Panc1 (cell line): Measurements from ENCODE around the gene SUSD2. TPM values are rescaled to one million over a fixed set of nuclear protein-coding genes. Genes with fewer than 3 reads are reported as not detected.

ENCODE experiments used
- ATAC-seq: fragments of 200-7000 bp; cut with Tn5 transposase; 2 replicates; pipeline ENCODE4 v1.9.1; 2020; ENCODE audit warnings: mild to moderate bottlenecking, moderate library complexity
- BruUV-seq: library from RNA; stranded (reverse); fragments of 400-500 nt; replicated peaks from 2 replicates; lab custom pipeline; 2021; lab: Mats Ljungman, UMichigan
- CTCF ChIA-PET: fragments of 300-600 bp; sonication (Branson Sonifier 250); formaldehyde crosslinking; loops from one replicate; lab custom pipeline; 2022; ENCODE audit warnings: antibody characterized with exemption; lab: Charles Lee
- POLR2A ChIA-PET: fragments of 300-600 bp; sonication (Branson Sonifier 250); formaldehyde crosslinking; loops from one replicate; lab custom pipeline; 2022; ENCODE audit warnings: antibody characterized with exemption; lab: Charles Lee
- DNase-seq: peaks from one replicate; pipeline ENCODE4 v3.0.0-alpha.2; 2010; ENCODE audit warnings: low read depth, low spot score
- H3K27ac ChIP-seq: 2 replicates; pipeline ENCODE4 v1.5.1; 2011; ENCODE audit warnings: mild to moderate bottlenecking, low read length, inconsistent platforms
- H3K27me3 ChIP-seq: fragments of 200-500 bp; sonication (Bioruptor generic); 2 replicates; pipeline ENCODE4 v1.6.0; 2014; ENCODE audit warnings: low read length, inconsistent platforms; ENCODE audit not compliant: control insufficient read depth, insufficient read depth
- H3K36me3 ChIP-seq: fragments of 200-500 bp; sonication (Bioruptor generic); 2 replicates; pipeline ENCODE4 v1.5.1; 2014; ENCODE audit warnings: inconsistent platforms, mild to moderate bottlenecking, low read length, moderate library complexity; ENCODE audit not compliant: control insufficient read depth, insufficient read depth
- H3K4me1 ChIP-seq: 2 replicates; pipeline ENCODE4 v1.5.1; 2011; ENCODE audit warnings: inconsistent platforms, mild to moderate bottlenecking, low read length, moderate library complexity; ENCODE audit not compliant: control insufficient read depth, insufficient read depth
- H3K4me3 ChIP-seq, 2 experiments: 2 replicates each; pipeline ENCODE4 v1.5.1; 2011 to 2012; ENCODE audit warnings: low read depth in 2 of 2, low read length in 2 of 2, mild to moderate bottlenecking in 2 of 2, inconsistent platforms in 1 of 2, moderate library complexity in 1 of 2
- H3K9me3 ChIP-seq: fragments of 200-500 bp; sonication (Bioruptor generic); 2 replicates; pipeline ENCODE4 v1.5.1; 2014; ENCODE audit warnings: low read depth, mild to moderate bottlenecking, inconsistent platforms, low read length, moderate library complexity; ENCODE audit not compliant: control insufficient read depth, insufficient read depth
- CTCF ChIP-seq: fragments of 450-650 bp; IDR thresholded peaks from 2 replicates; pipeline ENCODE4 v1.5.1; 2017; ENCODE audit warnings: mild to moderate bottlenecking
- POLR2AphosphoS5 ChIP-seq: IDR thresholded peaks from 2 replicates; pipeline ENCODE4 v1.6.1; 2012; ENCODE audit warnings: mild to moderate bottlenecking, low read depth, low read length, moderate library complexity
- REST ChIP-seq, 2 experiments: IDR thresholded peaks; 2 replicates each; pipeline ENCODE4 v1.6.1; 2011 to 2012; ENCODE audit warnings: low read depth in 2 of 2, control low read depth in 1 of 2, low read length in 1 of 2, mild to moderate bottlenecking in 1 of 2, moderate library complexity in 1 of 2; ENCODE audit not compliant: insufficient read depth in 1 of 2
- SIN3A ChIP-seq: IDR thresholded peaks from 2 replicates; pipeline ENCODE4 v1.6.1; 2012; ENCODE audit warnings: low read depth, mild to moderate bottlenecking, low read length, moderate library complexity, borderline replicate concordance; ENCODE audit not compliant: insufficient read depth
- TCF7L2 ChIP-seq: IDR thresholded peaks from 2 replicates; pipeline ENCODE4 v1.6.1; 2011; ENCODE audit warnings: mild to moderate bottlenecking, low read depth, low read length, inconsistent platforms
- in situ Hi-C: cut with HindIII; loops from 2 replicates; pipeline ENCODE4 v1.10.0; 2016; ENCODE audit warnings: low sequenced_read_pairs, low pct_unique_long_range_greater_than_20kb
- intact Hi-C: fragments of 100-400 bp; cut with micrococcal nuclease; formaldehyde crosslinking; loops from one replicate; pipeline ENCODE4 v1.10.0; 2022; ENCODE audit not compliant: unreplicated experiment
- total RNA-seq: library from RNA; stranded (reverse); gene quantifications from one replicate; pipeline ENCODE4 v1.2.1, GENCODE V29; 2021; ENCODE audit not compliant: unreplicated experiment

SUSD2 gene
- total RNA-seq, 1 experiment from 2014 or later: 10.6 TPM

- Histone ChIP-seq H3K27ac (no peak overlapping the region), H3K4me1 (peaks cover 11% of the 10 kb centered on the region), H3K4me3 (no peak overlapping the region), H3K27me3 (no peaks in the 10 kb centered on the region), H3K36me3 (no peaks in the 10 kb centered on the region), H3K9me3 (no peaks in the 10 kb centered on the region)
- ChIA-PET CTCF (no interaction called here), POLR2A (interaction anchor here (0.6 kb wide), 1 partner anchor 22 kb away, joined by 9 read pairs; no protein-coding TSS in a partner anchor)
- ATAC-seq (no peak), DNase-seq (no peak)
- intact Hi-C loops: no loop called here
- BruUV-seq: no TSS peak
- in situ Hi-C loops: no loop called here
- TF ChIP-seq POLR2AphosphoS5: no peak
- no peak for TF ChIP-seq CTCF
- TF ChIP-seq TCF7L2: no peak
- TF ChIP-seq SIN3A: no peak
- TF ChIP-seq REST (IDR thresholded peaks at IDR 0.05; ENCODE audit: insufficient read depth in 1 of 2, low read depth in 2 of 2, low read length in 1 of 2): no peak
Observed at GRCh38 chr22:24161485-24161884, 19.8 kb upstream of the SUSD2 start.

GRCh38 chr22:24161909-24162308 lies 19.4 kb upstream of the SUSD2 start:
- intact Hi-C loops (no loop called here), in situ Hi-C loops (no loop called here)
- H3K36me3 ChIP-seq: no peaks in the 10 kb centered on the region
- no peaks in the 10 kb centered on the region for H3K27me3 ChIP-seq
- TF ChIP-seq POLR2AphosphoS5 (no peak), REST (IDR thresholded peaks at IDR 0.05; ENCODE audit: insufficient read depth in 1 of 2, low read depth in 2 of 2, low read length in 1 of 2) (no peak), SIN3A (no peak), CTCF (no peak), TCF7L2 (no peak)
- peaks cover 11% of the 10 kb centered on the region for H3K4me1 ChIP-seq
- BruUV-seq: no TSS peak
- no peak overlapping the region for H3K27ac ChIP-seq
- no peaks in the 10 kb centered on the region for H3K9me3 ChIP-seq
- no peak for DNase-seq
- H3K4me3 ChIP-seq: no peak overlapping the region
- no peak for ATAC-seq
- POLR2A ChIA-PET: no interaction called here
- CTCF ChIA-PET: no interaction called here
